Adrenal gland (tissue), 5 donors: ENCODE data around the gene TMEM134.

Experiments
- POLR2A ChIP-seq, 2 donors: fragments of 450-650 bp; IDR thresholded peaks; one replicate each; pipeline ENCODE4 v1.6.1; 2017; ENCODE audit warnings: antibody characterized with exemption in 2 of 2, mild to moderate bottlenecking in 2 of 2, moderate library complexity in 1 of 2
- TF ChIP-seq, protein P1 (sequence below), 6 experiments: fragments of 450-650 bp in 4 of 6; fragments of 200-600 bp in 2 of 6; sonication (generic) in 1 of 6; IDR thresholded peaks; 1 replicate in 5 of 6; 2 replicates in 1 of 6; pipeline versions ENCODE4 v1.5.1 to v1.8.0; 2016 to 2021; ENCODE audit warnings: antibody characterized with exemption in 6 of 6, mild to moderate bottlenecking in 2 of 6, moderate library complexity in 1 of 6
- donor health status: DM: no; HTN: no; CAD: no.

DNA sequence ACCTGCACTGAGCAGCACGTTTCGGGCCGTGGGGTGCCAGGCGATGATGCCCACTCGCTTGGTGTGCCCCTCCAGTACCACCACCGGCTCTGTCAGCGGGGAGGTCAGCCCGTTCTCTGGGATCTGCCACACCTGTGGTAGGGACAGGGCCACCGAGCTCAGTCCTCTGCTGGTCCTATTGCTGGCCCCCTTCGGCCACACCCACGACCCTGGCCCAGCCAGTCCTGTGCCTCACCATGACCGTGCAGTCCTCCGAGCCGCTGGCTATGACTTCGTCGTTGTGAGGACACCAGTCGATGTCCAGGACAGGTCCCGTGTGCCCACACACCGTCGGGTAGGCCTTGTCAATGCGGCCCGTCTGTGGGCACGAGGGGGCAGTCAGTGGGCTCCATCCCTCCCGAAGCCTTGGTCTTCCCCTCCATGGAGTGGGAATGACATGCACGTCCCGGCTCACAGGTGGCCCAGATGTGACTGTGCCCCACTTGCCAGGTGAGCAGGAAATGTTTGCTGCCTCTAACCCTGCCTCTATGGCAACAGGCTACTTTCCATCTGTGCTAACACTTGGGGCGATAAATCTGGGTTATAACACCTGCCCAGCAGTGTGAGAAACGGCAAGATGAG lies 27.2 kb downstream of the TMEM134 start:
- TF ChIP-seq, protein P1, sequence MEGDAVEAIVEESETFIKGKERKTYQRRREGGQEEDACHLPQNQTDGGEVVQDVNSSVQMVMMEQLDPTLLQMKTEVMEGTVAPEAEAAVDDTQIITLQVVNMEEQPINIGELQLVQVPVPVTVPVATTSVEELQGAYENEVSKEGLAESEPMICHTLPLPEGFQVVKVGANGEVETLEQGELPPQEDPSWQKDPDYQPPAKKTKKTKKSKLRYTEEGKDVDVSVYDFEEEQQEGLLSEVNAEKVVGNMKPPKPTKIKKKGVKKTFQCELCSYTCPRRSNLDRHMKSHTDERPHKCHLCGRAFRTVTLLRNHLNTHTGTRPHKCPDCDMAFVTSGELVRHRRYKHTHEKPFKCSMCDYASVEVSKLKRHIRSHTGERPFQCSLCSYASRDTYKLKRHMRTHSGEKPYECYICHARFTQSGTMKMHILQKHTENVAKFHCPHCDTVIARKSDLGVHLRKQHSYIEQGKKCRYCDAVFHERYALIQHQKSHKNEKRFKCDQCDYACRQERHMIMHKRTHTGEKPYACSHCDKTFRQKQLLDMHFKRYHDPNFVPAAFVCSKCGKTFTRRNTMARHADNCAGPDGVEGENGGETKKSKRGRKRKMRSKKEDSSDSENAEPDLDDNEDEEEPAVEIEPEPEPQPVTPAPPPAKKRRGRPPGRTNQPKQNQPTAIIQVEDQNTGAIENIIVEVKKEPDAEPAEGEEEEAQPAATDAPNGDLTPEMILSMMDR (IDR thresholded peaks at IDR 0.05) = no peak
- TF ChIP-seq POLR2A (IDR thresholded peaks at IDR 0.05) = no peak
